ENCODE measurements around the gene MTAP. TPM values are rescaled to one million over a fixed set of nuclear protein-coding genes. Genes with fewer than 3 reads are reported as not detected.

The MTAP gene
- polyA plus RNA-seq, 4 donors, result 38.5 to 50.4 (median 46.1) TPM

GRCh38 chr9:21840647-21841046, 38.2 kb downstream of the MTAP start:
- DNase-seq (ENCODE audit: low read depth in 4 of 4, low spot score in 3 of 4), result no peak

- DNase-seq (ENCODE audit: low read depth in 4 of 4, low spot score in 3 of 4), result no peak
Observed at GRCh38 chr9:21841133-21841532, 38.7 kb downstream of the MTAP start.

- DNase-seq (ENCODE audit: low read depth in 4 of 4, low spot score in 3 of 4), result no peak
Observed at GRCh38 chr9:21848615-21849014, 46.2 kb downstream of the MTAP start.

GRCh38 chr9:21852754-21853153, 50.3 kb downstream of the MTAP start:
- DNase-seq (ENCODE audit: low read depth in 4 of 4, low spot score in 3 of 4), result no peak

GRCh38 chr9:21853414-21853813, 51.0 kb downstream of the MTAP start:
- no peak for DNase-seq (ENCODE audit: low read depth in 4 of 4, low spot score in 3 of 4)

GRCh38 chr9:21854119-21854518, 51.7 kb downstream of the MTAP start:
- DNase-seq (ENCODE audit: low read depth in 4 of 4, low spot score in 3 of 4), result no peak

GRCh38 chr9:21854594-21854993, 52.2 kb downstream of the MTAP start:
- DNase-seq (ENCODE audit: low read depth in 4 of 4, low spot score in 3 of 4), result no peak

- no peak for DNase-seq (ENCODE audit: low read depth in 4 of 4, low spot score in 3 of 4)
Observed at GRCh38 chr9:21856301-21857094, 54.1 kb downstream of the MTAP start.

GRCh38 chr9:21862871-21863270, 60.4 kb downstream of the MTAP start:
- DNase-seq (ENCODE audit: low read depth in 4 of 4, low spot score in 3 of 4), result no peak

GRCh38 chr9:21864505-21864904, 62.1 kb downstream of the MTAP start:
- no peak for DNase-seq (ENCODE audit: low read depth in 4 of 4, low spot score in 3 of 4)

GRCh38 chr9:21866302-21866701, 63.9 kb downstream of the MTAP start:
- DNase-seq (ENCODE audit: low read depth in 4 of 4, low spot score in 3 of 4), result no peak

GRCh38 chr9:21871256-21871975, 69.0 kb downstream of the MTAP start:
- DNase-seq (ENCODE audit: low read depth in 4 of 4, low spot score in 3 of 4), result no peak

- DNase-seq (ENCODE audit: low read depth in 4 of 4, low spot score in 3 of 4), result no peak
Observed at GRCh38 chr9:21872696-21873095, 70.3 kb downstream of the MTAP start.

- DNase-seq (ENCODE audit: low read depth in 4 of 4, low spot score in 3 of 4), result no peak
Observed at GRCh38 chr9:21873540-21874221, 71.2 kb downstream of the MTAP start.

GRCh38 chr9:21875893-21876292, 73.5 kb downstream of the MTAP start:
- DNase-seq (ENCODE audit: low read depth in 4 of 4, low spot score in 3 of 4), result no peak

GRCh38 chr9:21883642-21884041, 81.2 kb downstream of the MTAP start:
- no peak for DNase-seq (ENCODE audit: low read depth in 4 of 4, low spot score in 3 of 4)

GRCh38 chr9:21889673-21890072, 87.2 kb downstream of the MTAP start:
- DNase-seq (ENCODE audit: low read depth in 4 of 4, low spot score in 3 of 4), result no peak

- no peak for DNase-seq (ENCODE audit: low read depth in 4 of 4, low spot score in 3 of 4)
Observed at GRCh38 chr9:21890696-21891095, 88.3 kb downstream of the MTAP start.

- no peak for DNase-seq (ENCODE audit: low read depth in 4 of 4, low spot score in 3 of 4)
Observed at GRCh38 chr9:21901546-21901945, 99.1 kb downstream of the MTAP start.

- DNase-seq (ENCODE audit: low read depth in 4 of 4, low spot score in 3 of 4), result no peak
Observed at GRCh38 chr9:21902136-21902535, 99.7 kb downstream of the MTAP start.

GRCh38 chr9:21903380-21903965, 101.0 kb downstream of the MTAP start:
- no peak for DNase-seq (ENCODE audit: low read depth in 4 of 4, low spot score in 3 of 4)

Data from right renal pelvis (tissue), 4 donors.